Measurements from ENCODE around the gene LCN1.

DNA sequence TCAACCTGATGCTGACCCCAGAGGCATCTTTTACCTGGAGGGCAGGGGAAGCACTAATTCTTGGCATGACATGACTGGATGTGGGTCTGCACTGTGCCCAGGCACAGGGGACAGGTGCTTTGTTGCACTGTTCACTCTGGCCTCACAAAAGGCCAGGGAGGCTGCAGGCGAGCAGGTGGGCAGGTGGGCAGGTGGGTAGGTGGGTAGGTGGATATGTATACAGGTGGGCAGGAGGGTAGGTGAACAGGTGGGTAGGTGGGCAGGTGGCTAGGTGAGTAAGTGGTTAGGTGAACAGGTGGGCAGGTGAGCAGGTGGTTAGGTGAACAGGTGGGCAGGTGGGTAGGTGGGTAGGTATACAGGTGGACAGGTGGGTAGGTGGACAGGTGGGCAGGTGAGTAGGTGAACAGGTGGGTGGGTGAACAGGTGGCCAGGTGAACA is 41.8 kb downstream of the LCN1 start:
- TF ChIP-seq, protein P1, sequence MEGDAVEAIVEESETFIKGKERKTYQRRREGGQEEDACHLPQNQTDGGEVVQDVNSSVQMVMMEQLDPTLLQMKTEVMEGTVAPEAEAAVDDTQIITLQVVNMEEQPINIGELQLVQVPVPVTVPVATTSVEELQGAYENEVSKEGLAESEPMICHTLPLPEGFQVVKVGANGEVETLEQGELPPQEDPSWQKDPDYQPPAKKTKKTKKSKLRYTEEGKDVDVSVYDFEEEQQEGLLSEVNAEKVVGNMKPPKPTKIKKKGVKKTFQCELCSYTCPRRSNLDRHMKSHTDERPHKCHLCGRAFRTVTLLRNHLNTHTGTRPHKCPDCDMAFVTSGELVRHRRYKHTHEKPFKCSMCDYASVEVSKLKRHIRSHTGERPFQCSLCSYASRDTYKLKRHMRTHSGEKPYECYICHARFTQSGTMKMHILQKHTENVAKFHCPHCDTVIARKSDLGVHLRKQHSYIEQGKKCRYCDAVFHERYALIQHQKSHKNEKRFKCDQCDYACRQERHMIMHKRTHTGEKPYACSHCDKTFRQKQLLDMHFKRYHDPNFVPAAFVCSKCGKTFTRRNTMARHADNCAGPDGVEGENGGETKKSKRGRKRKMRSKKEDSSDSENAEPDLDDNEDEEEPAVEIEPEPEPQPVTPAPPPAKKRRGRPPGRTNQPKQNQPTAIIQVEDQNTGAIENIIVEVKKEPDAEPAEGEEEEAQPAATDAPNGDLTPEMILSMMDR (IDR thresholded peaks at IDR 0.05): no peak
- no peak for TF ChIP-seq POLR2A (IDR thresholded peaks at IDR 0.05)
